ENCODE results near the gene GGA3. TPM values are rescaled to one million over a fixed set of nuclear protein-coding genes. Genes with fewer than 3 reads are reported as not detected.
A peak's percentile ranks its signal among the peaks of the same experiment; 100 is the strongest.

GGA3 gene
- total and polyA plus RNA-seq, 10 of the 15 experiments (the other 5 are each of a cell fraction or from before 2014, with no cell fraction given) = 7.0 to 57.5 (median 34.0) TPM

DNA sequence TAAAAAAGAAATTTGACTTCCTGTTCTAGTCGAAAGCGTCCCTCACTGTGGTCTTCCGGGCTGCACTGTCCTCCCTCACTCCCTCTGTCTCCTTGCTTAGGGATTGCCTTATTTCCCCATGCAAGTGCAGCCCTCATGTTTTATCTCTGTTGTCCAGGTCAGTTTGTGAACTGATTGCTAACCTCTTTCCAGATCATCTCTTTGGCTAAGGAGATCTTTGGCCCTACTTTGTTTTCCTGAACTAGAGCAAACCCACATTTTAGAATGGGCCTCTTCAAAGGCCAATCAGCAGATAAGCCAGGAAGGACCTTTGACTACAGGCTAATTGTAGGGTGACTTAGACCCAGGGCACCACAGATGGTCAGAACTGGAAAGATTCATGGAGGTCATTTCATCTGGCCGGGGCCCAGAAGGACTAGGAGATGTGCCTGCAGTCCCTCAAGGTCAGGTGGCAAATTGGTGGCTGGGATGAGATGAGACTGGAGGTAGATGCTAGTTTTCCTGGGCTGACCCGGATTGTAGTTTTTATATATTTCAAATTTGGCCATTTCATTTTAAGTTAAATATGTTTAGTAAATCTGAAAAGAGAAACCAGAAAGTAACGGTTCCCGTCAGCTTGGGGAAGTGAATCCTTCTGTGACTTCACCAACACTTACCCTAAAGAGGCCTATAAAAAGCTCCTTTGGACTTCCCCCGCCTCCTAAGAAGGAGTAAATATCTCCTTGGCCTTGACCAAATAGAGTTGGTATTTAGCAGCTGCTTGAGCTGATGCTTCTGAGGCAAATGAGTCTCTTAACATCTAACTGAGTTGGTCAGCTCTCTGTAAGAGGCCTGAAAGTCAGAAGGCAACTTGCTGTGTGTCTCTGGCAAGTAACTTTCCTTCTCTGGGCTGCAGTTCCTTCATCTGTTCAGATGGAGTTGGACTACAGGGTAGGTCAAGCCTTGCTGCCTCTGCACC lies 34.1 kb upstream of the GGA3 start (continued):
- peak; percentile 86 for TF ChIP-seq NR2F1 (conservative IDR thresholded peaks at IDR 0.05)
- TF ChIP-seq CREB1 (IDR thresholded peaks at IDR 0.05; ENCODE audit: low read depth) = peak; percentile 80; the same call in 1 of the 2 replicates
- peak; percentile 96 for TF ChIP-seq RELA (IDR thresholded peaks at IDR 0.05; ENCODE audit: borderline replicate concordance, partially characterized antibody)
- peak; percentile 93 to 97 for TF ChIP-seq EP300 (IDR thresholded peaks at IDR 0.05; ENCODE audit: borderline replicate concordance in 1 of 2, control insufficient read depth in 1 of 2, low read depth in 2 of 2, low read length in 2 of 2)
- TF ChIP-seq JUND (IDR thresholded peaks at IDR 0.05; ENCODE audit: low read depth, low read length) = no peak; the same call in 1 of the 2 replicates
- peak; percentile 100 for TF ChIP-seq STAT3 (IDR thresholded peaks at IDR 0.05; ENCODE audit: low read depth, low read length)
- peak; percentile 79; the same call in 1 of the 2 replicates for TF ChIP-seq PAX5 (IDR thresholded peaks at IDR 0.05; ENCODE audit: borderline replicate concordance, low read depth, low read length)
- no peak for TF ChIP-seq HDAC6 (IDR thresholded peaks at IDR 0.05; ENCODE audit: unreplicated experiment)
- TF ChIP-seq MYB (IDR thresholded peaks at IDR 0.05; ENCODE audit: borderline replicate concordance, low read depth, low read length) = peak; percentile 83
- no peak for TF ChIP-seq EZH2 (IDR thresholded peaks at IDR 0.05; ENCODE audit: borderline replicate concordance, control insufficient read depth, low read depth, low read length)
- peak; percentile 88 for TF ChIP-seq ZBED1 (IDR thresholded peaks at IDR 0.05; ENCODE audit: borderline replicate concordance)
- TF ChIP-seq TAF1 (IDR thresholded peaks at IDR 0.05; ENCODE audit: borderline replicate concordance, low read depth, low read length) = peak; percentile 84
- TF ChIP-seq, protein P1, sequence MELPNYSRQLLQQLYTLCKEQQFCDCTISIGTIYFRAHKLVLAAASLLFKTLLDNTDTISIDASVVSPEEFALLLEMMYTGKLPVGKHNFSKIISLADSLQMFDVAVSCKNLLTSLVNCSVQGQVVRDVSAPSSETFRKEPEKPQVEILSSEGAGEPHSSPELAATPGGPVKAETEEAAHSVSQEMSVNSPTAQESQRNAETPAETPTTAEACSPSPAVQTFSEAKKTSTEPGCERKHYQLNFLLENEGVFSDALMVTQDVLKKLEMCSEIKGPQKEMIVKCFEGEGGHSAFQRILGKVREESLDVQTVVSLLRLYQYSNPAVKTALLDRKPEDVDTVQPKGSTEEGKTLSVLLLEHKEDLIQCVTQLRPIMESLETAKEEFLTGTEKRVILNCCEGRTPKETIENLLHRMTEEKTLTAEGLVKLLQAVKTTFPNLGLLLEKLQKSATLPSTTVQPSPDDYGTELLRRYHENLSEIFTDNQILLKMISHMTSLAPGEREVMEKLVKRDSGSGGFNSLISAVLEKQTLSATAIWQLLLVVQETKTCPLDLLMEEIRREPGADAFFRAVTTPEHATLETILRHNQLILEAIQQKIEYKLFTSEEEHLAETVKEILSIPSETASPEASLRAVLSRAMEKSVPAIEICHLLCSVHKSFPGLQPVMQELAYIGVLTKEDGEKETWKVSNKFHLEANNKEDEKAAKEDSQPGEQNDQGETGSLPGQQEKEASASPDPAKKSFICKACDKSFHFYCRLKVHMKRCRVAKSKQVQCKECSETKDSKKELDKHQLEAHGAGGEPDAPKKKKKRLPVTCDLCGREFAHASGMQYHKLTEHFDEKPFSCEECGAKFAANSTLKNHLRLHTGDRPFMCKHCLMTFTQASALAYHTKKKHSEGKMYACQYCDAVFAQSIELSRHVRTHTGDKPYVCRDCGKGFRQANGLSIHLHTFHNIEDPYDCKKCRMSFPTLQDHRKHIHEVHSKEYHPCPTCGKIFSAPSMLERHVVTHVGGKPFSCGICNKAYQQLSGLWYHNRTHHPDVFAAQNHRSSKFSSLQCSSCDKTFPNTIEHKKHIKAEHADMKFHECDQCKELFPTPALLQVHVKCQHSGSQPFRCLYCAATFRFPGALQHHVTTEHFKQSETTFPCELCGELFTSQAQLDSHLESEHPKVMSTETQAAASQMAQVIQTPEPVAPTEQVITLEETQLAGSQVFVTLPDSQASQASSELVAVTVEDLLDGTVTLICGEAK (IDR thresholded peaks at IDR 0.05; ENCODE audit: borderline replicate concordance) = no peak
- TF ChIP-seq ZNF622 (IDR thresholded peaks at IDR 0.05) = no peak
- TF ChIP-seq, protein P2, sequence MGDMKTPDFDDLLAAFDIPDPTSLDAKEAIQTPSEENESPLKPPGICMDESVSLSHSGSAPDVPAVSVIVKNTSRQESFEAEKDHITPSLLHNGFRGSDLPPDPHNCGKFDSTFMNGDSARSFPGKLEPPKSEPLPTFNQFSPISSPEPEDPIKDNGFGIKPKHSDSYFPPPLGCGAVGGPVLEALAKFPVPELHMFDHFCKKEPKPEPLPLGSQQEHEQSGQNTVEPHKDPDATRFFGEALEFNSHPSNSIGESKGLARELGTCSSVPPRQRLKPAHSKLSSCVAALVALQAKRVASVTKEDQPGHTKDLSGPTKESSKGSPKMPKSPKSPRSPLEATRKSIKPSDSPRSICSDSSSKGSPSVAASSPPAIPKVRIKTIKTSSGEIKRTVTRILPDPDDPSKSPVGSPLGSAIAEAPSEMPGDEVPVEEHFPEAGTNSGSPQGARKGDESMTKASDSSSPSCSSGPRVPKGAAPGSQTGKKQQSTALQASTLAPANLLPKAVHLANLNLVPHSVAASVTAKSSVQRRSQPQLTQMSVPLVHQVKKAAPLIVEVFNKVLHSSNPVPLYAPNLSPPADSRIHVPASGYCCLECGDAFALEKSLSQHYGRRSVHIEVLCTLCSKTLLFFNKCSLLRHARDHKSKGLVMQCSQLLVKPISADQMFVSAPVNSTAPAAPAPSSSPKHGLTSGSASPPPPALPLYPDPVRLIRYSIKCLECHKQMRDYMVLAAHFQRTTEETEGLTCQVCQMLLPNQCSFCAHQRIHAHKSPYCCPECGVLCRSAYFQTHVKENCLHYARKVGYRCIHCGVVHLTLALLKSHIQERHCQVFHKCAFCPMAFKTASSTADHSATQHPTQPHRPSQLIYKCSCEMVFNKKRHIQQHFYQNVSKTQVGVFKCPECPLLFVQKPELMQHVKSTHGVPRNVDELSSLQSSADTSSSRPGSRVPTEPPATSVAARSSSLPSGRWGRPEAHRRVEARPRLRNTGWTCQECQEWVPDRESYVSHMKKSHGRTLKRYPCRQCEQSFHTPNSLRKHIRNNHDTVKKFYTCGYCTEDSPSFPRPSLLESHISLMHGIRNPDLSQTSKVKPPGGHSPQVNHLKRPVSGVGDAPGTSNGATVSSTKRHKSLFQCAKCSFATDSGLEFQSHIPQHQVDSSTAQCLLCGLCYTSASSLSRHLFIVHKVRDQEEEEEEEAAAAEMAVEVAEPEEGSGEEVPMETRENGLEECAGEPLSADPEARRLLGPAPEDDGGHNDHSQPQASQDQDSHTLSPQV (IDR thresholded peaks at IDR 0.05) = peak; percentile 72; the same call in 1 of the 2 replicates
- peak; percentile 27; the same call in 1 of the 2 replicates for TF ChIP-seq RAD21 (IDR thresholded peaks at IDR 0.05; ENCODE audit: insufficient read depth, low read depth, low read length)
- no peak for TF ChIP-seq LARP7 (IDR thresholded peaks at IDR 0.05)
- TF ChIP-seq YY1 (IDR thresholded peaks at IDR 0.05; ENCODE audit: low read depth, low read length) = no peak; the same call in 1 of the 2 replicates
- TF ChIP-seq RBBP5 (conservative IDR thresholded peaks at IDR 0.05) = 0 out of 2 replicates have a peak, but pooled peaks have one; percentile 50

Data from GM12878 (cell line).